GM18508 (cell line): ENCODE measurements around the gene MSL1.

Experiments
- ATAC-seq: cut with Tn5 transposase; IDR thresholded peaks from one replicate; pipeline ENCODE4 v1.9.1; 2021; ENCODE audit warnings: moderate number of reproducible peaks; ENCODE audit not compliant: insufficient read depth, unreplicated experiment

Gene MSL1

DNA sequence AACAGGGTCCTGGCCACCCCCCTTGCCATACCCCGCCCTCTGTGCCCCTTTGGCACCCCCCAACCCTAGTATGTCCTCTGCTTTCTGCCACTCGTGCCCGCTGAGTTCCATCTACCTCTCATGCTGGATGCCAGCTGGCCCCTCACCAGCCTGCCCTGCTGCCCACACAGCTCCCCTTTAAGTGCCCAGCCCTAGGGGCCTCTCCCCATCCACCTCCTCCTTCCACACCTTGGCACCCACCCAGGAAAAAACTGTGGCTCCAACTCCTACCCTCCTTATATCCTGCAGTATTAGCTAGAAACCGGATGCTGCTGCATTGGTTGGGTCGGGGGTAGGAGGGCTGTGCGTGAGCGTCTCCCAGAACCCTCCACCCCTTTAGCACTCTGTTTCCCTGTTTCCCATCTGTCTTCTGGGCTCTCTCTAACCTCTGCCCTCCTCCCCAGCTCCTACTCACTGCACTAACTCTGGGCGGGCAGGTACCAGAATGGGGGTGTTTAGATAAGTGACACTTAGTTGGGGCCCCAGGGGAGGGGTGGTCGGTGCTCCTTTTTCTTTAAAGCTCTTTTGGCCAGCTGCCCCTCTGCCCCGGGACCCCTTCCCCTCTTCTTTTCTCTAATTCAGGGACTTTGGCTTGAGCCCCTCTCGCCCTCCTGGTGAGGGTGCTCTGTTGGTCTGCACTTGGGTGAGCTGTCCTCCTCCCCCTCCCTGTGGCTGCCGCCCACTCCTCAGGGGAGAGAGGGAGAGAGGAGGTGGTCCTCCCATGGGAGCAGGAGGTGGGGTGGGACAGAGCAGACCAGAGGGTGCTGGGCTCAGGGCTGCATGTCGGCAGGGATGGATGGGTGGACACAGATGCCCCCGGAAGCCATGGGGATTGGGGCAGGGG, 31.3 kb upstream of the MSL1 start:
- no peak for ATAC-seq

DNA sequence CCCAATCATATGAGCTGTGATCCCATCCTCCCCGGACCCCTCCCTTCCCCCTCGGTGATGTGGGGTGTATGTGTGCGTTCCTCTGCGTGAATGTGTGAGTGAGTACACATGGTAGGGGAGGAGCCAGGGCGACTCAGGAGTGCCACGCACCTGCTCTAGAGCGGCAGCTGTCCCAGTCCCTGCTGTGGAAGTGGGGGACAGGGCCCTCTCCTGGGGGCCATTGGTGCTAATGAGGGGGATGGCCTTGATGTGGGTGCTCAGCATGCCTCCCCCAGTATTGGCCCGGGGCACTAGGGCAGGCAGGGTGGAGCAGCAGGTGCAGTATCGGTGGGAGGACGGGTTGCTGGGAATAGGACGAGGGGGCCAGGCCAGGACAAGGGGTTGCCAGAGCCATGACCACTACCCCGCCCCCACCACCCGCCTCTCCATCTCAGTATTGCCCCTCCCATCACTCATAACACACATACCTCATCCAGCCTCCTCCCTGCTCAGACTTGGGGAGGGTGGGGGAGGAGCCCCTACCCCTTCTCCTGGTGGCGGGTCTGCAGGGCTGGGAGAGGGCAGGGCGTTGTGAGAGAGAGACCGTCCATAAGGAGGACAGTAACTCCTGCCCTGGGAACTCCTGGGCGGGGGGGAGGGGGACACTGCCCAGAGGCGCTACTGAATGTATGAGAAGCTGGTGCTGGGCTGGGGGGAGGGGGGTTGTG, 29.9 kb upstream of the MSL1 start:
- no peak for ATAC-seq

GRCh38 chr17:40092581-40092980, 29.2 kb upstream of the MSL1 start:
- ATAC-seq = no peak

DNA sequence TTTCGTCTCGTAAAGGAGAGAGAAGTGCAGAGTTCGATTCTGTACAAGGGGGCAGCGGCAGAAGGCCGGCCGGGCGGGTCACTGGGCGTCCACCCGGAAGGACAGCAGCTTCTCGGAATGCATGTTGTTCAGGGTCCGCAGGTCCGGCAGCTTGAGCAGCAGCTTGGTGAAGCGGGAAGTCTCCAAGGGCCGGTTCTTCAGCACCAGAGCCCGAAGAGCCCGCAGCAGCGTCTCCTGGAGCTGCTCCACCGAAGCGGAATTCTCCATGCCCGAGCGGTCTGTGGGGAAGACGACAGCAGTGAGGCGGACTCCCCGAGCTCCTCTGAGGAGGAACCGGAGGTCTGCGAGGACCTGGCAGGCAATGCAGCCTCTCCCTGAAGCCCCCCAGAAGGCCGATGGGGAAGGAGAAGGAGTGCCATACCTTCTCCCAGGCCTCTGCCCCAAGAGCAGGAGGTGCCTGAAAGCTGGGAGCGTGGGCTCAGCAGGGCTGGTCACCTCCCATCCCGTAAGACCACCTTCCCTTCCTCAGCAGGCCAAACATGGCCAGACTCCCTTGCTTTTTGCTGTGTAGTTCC, 28.7 kb upstream of the MSL1 start:
- ATAC-seq = no peak

- ATAC-seq = no peak
These were observed 28.1 kb upstream of the MSL1 start for GRCh38 chr17:40093580-40094201.

DNA sequence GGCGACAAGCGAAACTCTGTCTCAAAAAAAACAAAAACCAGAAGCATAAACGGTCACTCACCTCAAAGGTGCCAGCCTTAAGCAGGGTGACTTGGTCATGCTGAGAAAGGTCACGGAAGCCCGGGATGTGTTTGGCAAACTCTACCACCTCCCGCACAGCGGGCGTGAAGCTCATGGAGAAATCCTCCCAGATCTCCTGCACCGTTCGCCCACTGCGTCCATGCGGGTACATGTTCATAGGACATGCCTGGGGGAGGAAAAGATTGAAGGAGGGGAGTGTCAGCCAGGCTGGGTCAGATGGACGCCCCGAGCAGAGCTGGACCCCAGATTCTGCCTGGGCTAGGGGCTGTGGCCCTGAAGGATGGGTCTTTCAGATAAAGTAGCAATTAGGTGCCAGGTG, 26.9 kb upstream of the MSL1 start:
- no peak for ATAC-seq

GRCh38 chr17:40095351-40095943, 26.3 kb upstream of the MSL1 start:
- no peak for ATAC-seq

DNA sequence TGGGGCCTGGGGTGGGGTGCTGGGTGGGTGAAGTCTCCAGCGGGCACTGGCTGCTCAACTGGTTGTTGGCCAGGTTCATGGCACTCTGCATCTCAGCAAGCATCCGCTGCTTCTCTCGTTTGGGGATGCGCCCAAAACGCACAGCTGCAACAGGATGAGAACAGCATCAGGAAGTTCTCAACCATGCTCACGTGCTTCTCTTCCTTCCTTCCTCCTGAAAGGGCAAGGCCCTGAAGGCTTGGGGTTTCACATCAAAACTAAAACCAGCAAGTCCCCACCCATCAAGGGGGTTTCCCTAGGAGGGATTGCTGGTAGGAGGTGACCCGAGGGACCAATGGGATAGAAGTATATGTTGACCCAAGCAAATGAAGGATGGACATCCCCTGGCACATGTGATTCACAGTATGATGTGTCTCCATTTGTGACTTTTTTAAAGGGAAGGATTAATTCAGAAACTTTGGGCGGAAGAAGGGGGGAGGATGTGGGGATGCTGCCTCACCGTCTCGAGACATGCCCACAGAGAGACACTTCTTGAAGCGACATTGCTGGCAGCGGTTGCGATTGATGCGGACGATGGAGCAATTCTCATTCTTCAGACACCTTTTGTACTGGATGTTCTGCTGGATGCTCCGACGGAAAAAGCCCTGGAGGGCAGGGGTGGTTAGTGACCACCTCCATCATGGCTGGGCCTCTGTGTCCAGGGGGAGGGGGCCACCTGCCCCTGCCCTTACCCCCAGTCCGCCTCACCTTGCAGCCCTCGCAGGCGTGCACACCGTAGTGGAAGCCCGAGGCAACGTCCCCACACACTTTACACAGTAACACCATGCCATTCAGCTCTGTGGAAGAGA, 25.6 kb upstream of the MSL1 start:
- ATAC-seq = peak; percentile 36

- no peak for ATAC-seq
These were observed 24.7 kb upstream of the MSL1 start for GRCh38 chr17:40097087-40097486.

DNA sequence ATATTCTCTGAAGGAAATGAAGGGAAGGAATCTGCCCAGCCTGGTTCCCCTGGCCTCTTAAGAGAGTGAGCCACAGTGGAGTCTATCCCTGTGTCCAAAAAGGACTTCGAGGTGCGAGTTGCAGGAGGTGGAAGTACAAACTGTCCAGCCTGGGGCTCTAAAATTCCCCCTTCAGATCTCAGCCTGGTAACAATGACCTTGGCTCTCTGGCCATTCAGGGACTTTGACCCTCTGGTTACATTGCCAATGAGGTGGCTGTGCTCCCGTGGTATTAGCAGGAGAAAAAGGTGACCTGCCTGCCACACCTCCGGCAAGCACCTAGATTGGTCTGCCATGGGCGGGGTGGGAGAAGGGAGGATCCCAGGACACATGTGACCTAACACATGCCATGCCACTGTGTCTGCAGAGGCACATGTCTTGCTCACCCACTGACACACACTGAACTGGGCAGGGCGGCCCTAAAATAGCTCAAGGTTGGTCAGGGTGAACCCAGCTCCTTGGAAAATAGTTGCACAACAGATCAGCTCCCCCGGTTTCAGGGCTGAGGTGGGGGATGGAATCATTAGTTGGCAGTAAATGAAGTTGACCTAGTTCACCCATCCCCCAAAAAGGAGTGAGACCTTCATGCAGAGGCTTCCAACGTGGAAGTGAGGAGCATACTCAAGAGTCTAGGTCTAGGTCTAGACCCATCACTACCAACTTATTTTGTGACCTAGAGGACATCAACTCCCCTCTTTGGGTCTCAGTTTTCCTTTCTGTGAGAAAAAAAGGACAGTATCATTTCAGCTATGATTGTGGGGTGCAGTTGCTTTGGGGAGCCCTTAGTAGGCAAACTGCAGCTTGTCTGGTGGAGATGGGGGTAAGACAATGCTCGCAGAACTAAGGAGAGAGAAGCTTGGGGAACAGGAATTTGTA, 23.6 kb upstream of the MSL1 start:
- ATAC-seq = no peak

GRCh38 chr17:40098846-40099618, 22.7 kb upstream of the MSL1 start:
- no peak for ATAC-seq

- ATAC-seq = no peak
These were observed 22.0 kb upstream of the MSL1 start for GRCh38 chr17:40099619-40100418.

DNA sequence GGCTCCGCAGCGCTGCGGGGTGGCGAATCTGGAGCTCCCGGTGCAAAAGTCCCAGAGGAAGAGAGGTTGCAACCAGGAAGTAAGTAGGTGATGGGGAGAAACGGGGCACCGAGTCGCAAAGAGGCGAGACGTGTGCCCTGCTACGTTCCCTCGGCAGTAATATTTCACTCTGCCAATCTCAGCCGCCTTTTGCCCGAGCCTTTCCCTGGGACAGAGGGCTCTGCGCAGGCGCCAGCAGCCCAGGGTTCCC, 21.4 kb upstream of the MSL1 start, which contains the start of gene NR1D1:
NR1D1 (minus strand) TSS at position 171 of the 250 bp plus-strand sequence. CDS start 495 bp downstream, outside the sequence.
- no peak for ATAC-seq

GRCh38 chr17:40100669-40101366, 21.0 kb upstream of the MSL1 start:
- ATAC-seq = no peak

GRCh38 chr17:40101367-40102210, 20.2 kb upstream of the MSL1 start:
- ATAC-seq = no peak
